Fibroblast of skin of back (primary cell): ENCODE results near the gene USP9X.
"Not testable (repeated sequence)": the region's sequence is repeated elsewhere in the genome, so short reads cannot be mapped to it uniquely, and the experiment has no call there.

Experiments used
- DNase-seq: peaks from one replicate; pipeline ENCODE4 v3.0.0-alpha.2; 2013

The USP9X gene

DNA sequence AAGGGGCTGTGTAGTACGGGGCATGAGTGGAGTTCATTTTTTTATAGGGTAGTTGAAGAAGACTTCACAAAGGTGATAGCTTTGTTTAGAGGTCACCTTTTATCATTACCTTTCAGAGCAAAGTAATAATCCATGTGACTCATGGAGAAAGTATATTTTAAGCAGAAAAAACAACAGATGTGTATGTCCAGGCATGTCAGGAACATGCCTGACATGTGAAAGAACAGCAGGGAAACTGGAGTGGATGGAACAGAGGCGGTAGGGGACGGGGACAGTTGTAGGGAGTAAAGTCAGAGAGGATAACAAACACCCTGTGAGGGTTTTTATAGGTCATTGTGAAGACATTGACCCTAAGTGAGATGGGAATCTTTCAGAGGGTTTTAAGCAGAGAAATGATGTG, 107.6 kb downstream of the USP9X start:
- no peak for DNase-seq

- no peak for DNase-seq
These were observed 113.2 kb downstream of the USP9X start for GRCh38 chrX:41198410-41198809.

DNA sequence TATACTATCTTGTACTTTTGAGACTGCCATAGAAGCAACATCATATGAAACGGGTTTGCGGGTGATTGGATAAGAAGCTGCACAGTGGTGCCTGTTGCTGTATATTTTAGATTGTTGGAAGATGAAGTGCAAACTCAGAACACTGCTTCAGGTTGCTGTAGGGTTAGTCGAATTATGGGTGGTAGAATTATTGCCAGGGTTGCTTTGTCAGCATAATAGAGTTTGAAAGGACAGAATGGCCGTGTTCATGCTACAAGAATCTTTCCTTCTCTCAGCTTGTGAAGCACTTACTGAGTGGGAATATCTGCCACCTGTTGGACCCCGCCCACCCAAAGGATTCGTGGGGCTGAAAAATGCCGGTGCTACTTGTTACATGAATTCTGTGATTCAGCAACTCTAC, 115.5 kb downstream of the USP9X start:
- DNase-seq, result no peak

DNA sequence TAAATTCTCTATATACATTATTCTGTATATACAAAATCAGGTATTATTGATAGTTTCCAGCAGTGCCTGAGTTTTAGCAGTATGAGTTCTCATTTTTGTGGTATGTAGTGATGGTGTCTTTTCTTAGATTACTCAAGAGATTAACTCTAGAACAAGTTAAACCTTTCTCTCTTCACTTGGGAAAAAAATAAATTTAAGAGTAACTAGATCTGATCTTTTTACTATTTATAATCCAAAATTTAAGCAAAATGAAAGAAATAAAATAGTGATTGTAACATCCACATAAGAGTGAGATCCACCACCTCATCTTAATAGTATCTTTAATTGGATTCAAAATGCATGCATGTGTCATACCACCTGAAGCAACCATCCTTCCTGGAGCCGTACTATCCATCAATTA, 124.6 kb downstream of the USP9X start:
- no peak for DNase-seq

DNA sequence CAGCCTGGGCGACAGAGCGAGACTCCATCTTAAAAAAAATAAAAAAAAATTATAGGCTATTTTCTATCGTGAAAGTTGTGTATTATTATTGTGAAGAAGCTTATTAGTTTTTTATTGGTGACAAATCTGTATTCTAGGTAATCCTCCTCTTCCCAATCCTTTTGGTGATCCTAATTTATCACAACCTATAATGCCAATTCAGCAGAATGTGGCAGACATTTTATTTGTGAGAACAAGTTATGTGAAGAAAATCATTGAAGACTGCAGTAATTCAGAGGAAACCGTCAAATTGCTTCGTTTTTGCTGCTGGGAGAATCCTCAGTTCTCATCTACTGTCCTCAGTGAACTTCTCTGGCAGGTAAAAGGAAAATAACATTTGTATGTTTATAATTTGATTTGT, 139.4 kb downstream of the USP9X start:
- no peak for DNase-seq

GRCh38 chrX:41233988-41234387, 148.7 kb downstream of the USP9X start:
- DNase-seq, result no peak

- DNase-seq, result not testable (repeated sequence)
These were observed 149.2 kb downstream of the USP9X start for GRCh38 chrX:41234471-41234870.

GRCh38 chrX:41234962-41235361, 149.7 kb downstream of the USP9X start:
- DNase-seq, result no peak

- no peak for DNase-seq
These were observed 151.4 kb downstream of the USP9X start for GRCh38 chrX:41236629-41237028.

DNA sequence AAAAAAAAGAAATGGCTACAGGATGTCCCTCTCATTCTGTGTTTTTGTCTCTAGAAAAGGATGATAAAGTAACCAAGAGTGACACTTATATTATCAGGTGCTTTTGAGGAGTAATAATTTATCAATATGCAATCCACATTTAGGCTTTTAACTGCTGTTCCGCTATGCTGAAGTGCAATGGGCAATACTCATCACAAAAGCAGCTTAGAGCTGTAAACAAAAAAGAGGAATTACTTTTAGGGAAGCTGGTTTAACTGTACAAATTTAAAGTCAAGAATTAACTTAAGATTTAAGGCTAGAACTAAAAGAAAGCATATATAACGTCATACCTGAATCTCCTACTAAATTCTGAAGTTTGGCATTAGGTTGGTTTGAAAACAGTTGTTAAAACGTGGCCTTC, 155.3 kb downstream of the USP9X start:
- no peak for DNase-seq

GRCh38 chrX:41241962-41242361, 156.7 kb downstream of the USP9X start:
- DNase-seq, result no peak

- DNase-seq, result no peak
These were observed 160.4 kb downstream of the USP9X start for GRCh38 chrX:41245641-41246040.

DNA sequence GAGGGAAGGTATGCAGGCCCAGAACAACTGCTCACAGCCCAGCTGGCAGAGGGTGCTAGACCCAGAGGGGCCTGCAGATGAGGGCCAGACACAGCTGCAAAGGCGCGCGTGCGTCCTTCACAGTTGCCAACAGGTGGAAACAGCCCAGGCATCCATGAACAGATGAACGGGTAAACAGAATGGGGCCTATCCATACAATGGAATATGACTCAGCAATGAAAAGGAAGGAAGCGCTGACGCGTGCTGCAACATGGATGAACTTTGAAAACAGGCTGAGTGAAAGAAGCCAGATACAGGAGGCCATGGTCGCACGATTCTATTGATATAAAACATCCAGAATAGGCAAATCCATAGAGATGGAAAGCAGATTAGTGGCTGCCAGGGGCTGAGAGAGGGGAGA, 165.6 kb downstream of the USP9X start:
- DNase-seq, result no peak

GRCh38 chrX:41257801-41258200, 172.6 kb downstream of the USP9X start:
- no peak for DNase-seq

DNA sequence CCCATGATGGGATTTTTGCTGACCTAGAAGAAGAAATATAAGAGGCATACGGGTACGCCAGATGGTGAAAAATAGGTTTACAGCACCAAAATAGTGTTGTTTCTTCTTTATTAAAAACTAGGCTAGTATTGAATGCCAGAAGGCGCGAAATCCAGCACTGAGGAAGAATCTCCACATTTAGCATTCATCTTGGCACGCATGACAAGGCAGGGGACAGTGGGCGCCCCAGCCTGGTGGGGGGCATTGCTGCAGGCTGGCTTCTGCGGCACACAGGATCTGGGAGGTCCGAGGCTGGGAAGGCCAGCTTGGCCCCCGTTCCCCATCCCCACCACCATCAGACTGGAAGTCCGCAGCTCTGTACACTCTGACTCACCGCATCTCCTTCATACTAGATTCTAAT, 173.0 kb downstream of the USP9X start:
- DNase-seq, result no peak

- no peak for DNase-seq
These were observed 173.6 kb downstream of the USP9X start for GRCh38 chrX:41258871-41259270.

- DNase-seq, result no peak
These were observed 174.3 kb downstream of the USP9X start for GRCh38 chrX:41259516-41259915.

DNA sequence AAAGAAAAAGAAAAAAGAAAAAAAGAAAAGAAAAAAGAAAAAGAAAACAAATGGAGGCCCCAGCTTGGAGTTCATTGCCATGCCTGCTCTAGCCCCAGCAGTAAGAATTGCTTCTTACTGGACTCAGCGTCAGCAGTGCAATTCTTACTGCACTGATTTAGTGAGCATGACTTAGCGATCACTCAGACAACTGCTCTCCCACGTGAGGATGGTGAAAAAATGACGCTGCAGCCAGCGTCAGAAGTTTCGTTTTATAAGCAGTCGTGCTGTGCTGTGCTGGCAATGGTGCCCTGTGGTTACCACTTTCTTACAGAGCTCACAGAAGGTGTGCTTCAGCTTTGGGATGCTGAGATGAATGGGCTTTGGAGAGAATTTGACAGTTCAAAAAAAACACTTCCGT, 180.4 kb downstream of the USP9X start:
- DNase-seq, result peak; percentile 77

- no peak for DNase-seq
These were observed 188.4 kb downstream of the USP9X start for GRCh38 chrX:41273638-41274037.

GRCh38 chrX:41275661-41276609, 190.7 kb downstream of the USP9X start:
- peak; percentile 60 for DNase-seq

GRCh38 chrX:41276661-41277506, 191.6 kb downstream of the USP9X start:
- no peak for DNase-seq

GRCh38 chrX:41282307-41282706, 197.1 kb downstream of the USP9X start:
- DNase-seq, result not testable (repeated sequence)

DNA sequence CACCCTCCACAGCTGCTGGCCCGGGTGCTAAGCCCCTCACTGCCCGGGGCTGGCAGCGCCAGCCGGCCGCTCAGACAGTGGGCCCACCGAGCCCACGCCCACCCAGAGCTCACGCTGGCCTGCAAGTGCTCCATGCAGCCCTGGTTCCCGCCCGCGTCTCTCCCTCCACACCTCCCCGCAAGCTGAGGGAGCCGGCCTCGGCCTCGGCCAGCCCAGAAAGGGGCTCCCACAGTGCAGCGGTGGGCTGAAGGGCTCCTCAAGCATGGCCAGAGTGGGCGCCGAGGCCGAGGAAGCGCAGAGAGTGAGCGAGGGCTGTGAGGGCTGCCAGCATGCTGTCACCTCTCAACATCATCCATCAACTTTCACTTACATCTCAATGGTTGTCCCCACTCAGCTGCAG, 200.7 kb downstream of the USP9X start:
- not testable (repeated sequence) for DNase-seq
